SJSA1 (cell line): ENCODE measurements around the gene MAPK9. TPM values are rescaled to one million over a fixed set of nuclear protein-coding genes. Genes with fewer than 3 reads are reported as not detected.
"Not testable (repeated sequence)": the region's sequence is repeated elsewhere in the genome, so short reads cannot be mapped to it uniquely, and the experiment has no call there.

Source experiments
- DNase-seq, 2 experiments: peaks; one replicate each; pipeline ENCODE4 v3.0.0-alpha.2; 2015 to 2020; ENCODE audit warnings: low spot score in 2 of 2, low read depth in 1 of 2
- H3K27ac ChIP-seq: fragments of 250-450 bp; sonication (Bioruptor Pico); 2 replicates; pipeline ENCODE4 v1.5.1; 2020; ENCODE audit warnings: mild to moderate bottlenecking, moderate library complexity
- H3K27me3 ChIP-seq: fragments of 250-450 bp; sonication (Bioruptor Pico); replicated peaks from 2 replicates; pipeline ENCODE4 v1.5.1; 2020; ENCODE audit warnings: mild to moderate bottlenecking, moderate library complexity
- H3K36me3 ChIP-seq: fragments of 250-450 bp; sonication (Bioruptor Pico); 2 replicates; pipeline ENCODE4 v1.5.1; 2020; ENCODE audit warnings: mild to moderate bottlenecking
- H3K4me1 ChIP-seq: fragments of 250-450 bp; sonication (Bioruptor Pico); replicated peaks from 2 replicates; pipeline ENCODE4 v1.6.1; 2021; ENCODE audit warnings: mild to moderate bottlenecking
- H3K4me3 ChIP-seq: fragments of 250-450 bp; sonication (Bioruptor Pico); 2 replicates; pipeline ENCODE4 v1.5.1; 2020; ENCODE audit warnings: mild to moderate bottlenecking
- H3K9me3 ChIP-seq: fragments of 250-450 bp; sonication (Bioruptor Pico); replicated peaks from 2 replicates; pipeline ENCODE4 v1.5.1; 2020; ENCODE audit warnings: mild to moderate bottlenecking
- total RNA-seq: library from RNA; depleted of rRNA; stranded (reverse); fragments of >200 nt; shearing (Covaris generic); gene quantifications from 2 replicates; pipeline ENCODE4 v1.2.3, GENCODE V29; 2014

MAPK9 gene
- total RNA-seq, 1 experiment from 2014 or later, result 82.1 TPM

GRCh38 chr5:180313677-180314505 is 22.0 kb upstream of the MAPK9 start:
- no peaks in the 10 kb centered on the region for H3K27me3 ChIP-seq
- H3K4me1 ChIP-seq, result no peaks in the 10 kb centered on the region
- H3K27ac ChIP-seq, result no peak overlapping the region
- H3K9me3 ChIP-seq, result no peaks in the 10 kb centered on the region
- H3K36me3 ChIP-seq, result peaks cover 90% of the 10 kb centered on the region
- H3K4me3 ChIP-seq, result no peak overlapping the region
- no peak for DNase-seq

GRCh38 chr5:180311216-180311615 is 19.3 kb upstream of the MAPK9 start:
- Histone ChIP-seq H3K4me1 (no peaks in the 10 kb centered on the region), H3K9me3 (no peaks in the 10 kb centered on the region), H3K27ac (no peak overlapping the region), H3K36me3 (peaks cover 85% of the 10 kb centered on the region), H3K27me3 (no peaks in the 10 kb centered on the region), H3K4me3 (no peak overlapping the region)
- DNase-seq, result no peak

- Histone ChIP-seq H3K27ac (no peak overlapping the region), H3K9me3 (no peaks in the 10 kb centered on the region), H3K36me3 (peaks cover 84% of the 10 kb centered on the region), H3K4me3 (no peak overlapping the region), H3K4me1 (no peaks in the 10 kb centered on the region), H3K27me3 (no peaks in the 10 kb centered on the region)
- DNase-seq, result no peak
Measured at GRCh38 chr5:180306796-180307195, 14.9 kb upstream of the MAPK9 start.

- Histone ChIP-seq H3K36me3 (peaks cover 88% of the 10 kb centered on the region), H3K4me1 (no peaks in the 10 kb centered on the region), H3K9me3 (no peaks in the 10 kb centered on the region), H3K27me3 (no peaks in the 10 kb centered on the region), H3K4me3 (no peak overlapping the region), H3K27ac (no peak overlapping the region)
- DNase-seq, result no peak
Measured at GRCh38 chr5:180305481-180305880, 13.6 kb upstream of the MAPK9 start.

- Histone ChIP-seq H3K9me3 (no peaks in the 10 kb centered on the region), H3K4me1 (no peaks in the 10 kb centered on the region), H3K36me3 (peaks cover 86% of the 10 kb centered on the region), H3K27me3 (no peaks in the 10 kb centered on the region), H3K4me3 (no peak overlapping the region), H3K27ac (no peak overlapping the region)
- no peak for DNase-seq
Measured at GRCh38 chr5:180304431-180305375, 12.8 kb upstream of the MAPK9 start.

GRCh38 chr5:180304016-180304292 is 12.1 kb upstream of the MAPK9 start:
- no peaks in the 10 kb centered on the region for H3K4me1 ChIP-seq
- H3K4me3 ChIP-seq, result no peak overlapping the region
- DNase-seq, result no peak
- H3K9me3 ChIP-seq, result no peaks in the 10 kb centered on the region
- H3K36me3 ChIP-seq, result peaks cover 78% of the 10 kb centered on the region
- no peaks in the 10 kb centered on the region for H3K27me3 ChIP-seq
- no peak overlapping the region for H3K27ac ChIP-seq

GRCh38 chr5:180303226-180304015 is 11.5 kb upstream of the MAPK9 start:
- DNase-seq, result no peak
- Histone ChIP-seq H3K4me3 (no peak overlapping the region), H3K9me3 (no peaks in the 10 kb centered on the region), H3K36me3 (peaks cover 73% of the 10 kb centered on the region), H3K27me3 (no peaks in the 10 kb centered on the region), H3K27ac (no peak overlapping the region), H3K4me1 (no peaks in the 10 kb centered on the region)

- no peaks in the 10 kb centered on the region for H3K4me1 ChIP-seq
- no peak for DNase-seq
- H3K27me3 ChIP-seq, result no peaks in the 10 kb centered on the region
- H3K4me3 ChIP-seq, result no peak overlapping the region
- no peak overlapping the region for H3K27ac ChIP-seq
- peaks cover 64% of the 10 kb centered on the region for H3K36me3 ChIP-seq
- H3K9me3 ChIP-seq, result no peaks in the 10 kb centered on the region
Measured at GRCh38 chr5:180302256-180302655, 10.4 kb upstream of the MAPK9 start.

GRCh38 chr5:180301253-180301652 is 9.4 kb upstream of the MAPK9 start:
- Histone ChIP-seq H3K4me3 (no peak overlapping the region), H3K4me1 (no peaks in the 10 kb centered on the region), H3K9me3 (no peaks in the 10 kb centered on the region)

GRCh38 chr5:180299526-180299925 is 7.6 kb upstream of the MAPK9 start:
- DNase-seq, result no peak
- H3K9me3 ChIP-seq, result no peaks in the 10 kb centered on the region
- no peaks in the 10 kb centered on the region for H3K4me1 ChIP-seq
- no peak overlapping the region for H3K27ac ChIP-seq
- no peaks in the 10 kb centered on the region for H3K27me3 ChIP-seq
- H3K36me3 ChIP-seq, result peaks cover 40% of the 10 kb centered on the region
- no peak overlapping the region for H3K4me3 ChIP-seq

More at GRCh38 chr5:180301253-180301652, 9.4 kb upstream of the MAPK9 start:
- Histone ChIP-seq H3K27ac (no peak overlapping the region), H3K36me3 (peaks cover 56% of the 10 kb centered on the region), H3K27me3 (no peaks in the 10 kb centered on the region)
- DNase-seq, result no peak

GRCh38 chr5:180299014-180299413 is 7.1 kb upstream of the MAPK9 start:
- not testable (repeated sequence) for DNase-seq, H3K27ac ChIP-seq, H3K27me3 ChIP-seq, H3K4me1 ChIP-seq, H3K9me3 ChIP-seq, H3K4me3 ChIP-seq
- H3K36me3 ChIP-seq, result peaks cover 39% of the 10 kb centered on the region

GRCh38 chr5:180297587-180298282 is 5.9 kb upstream of the MAPK9 start:
- H3K4me1 ChIP-seq, result peaks cover 11% of the 10 kb centered on the region
- H3K9me3 ChIP-seq, result no peaks in the 10 kb centered on the region
- H3K4me3 ChIP-seq, result no peak overlapping the region
- peaks cover 29% of the 10 kb centered on the region for H3K36me3 ChIP-seq
- H3K27me3 ChIP-seq, result no peaks in the 10 kb centered on the region
- no peak for DNase-seq
- H3K27ac ChIP-seq, result no peak overlapping the region

- Histone ChIP-seq H3K27me3 (no peaks in the 10 kb centered on the region), H3K4me1 (peaks cover 17% of the 10 kb centered on the region), H3K36me3 (peaks cover 26% of the 10 kb centered on the region), H3K9me3 (no peaks in the 10 kb centered on the region), H3K4me3 (no peak overlapping the region), H3K27ac (no peak overlapping the region)
- no peak for DNase-seq
Measured at GRCh38 chr5:180296771-180297170, 4.9 kb upstream of the MAPK9 start.
